ENCODE data around the gene SKP1.

GRCh38 chr5:134161513-134162395 lies 15.0 kb downstream of the SKP1 start:
- TF ChIP-seq GTF2F1 (IDR thresholded peaks at IDR 0.05; ENCODE audit: low read depth, low read length) (no peak), MECOM (CRISPR knock-in tag; IDR thresholded peaks at IDR 0.05) (no peak), CTCF (IDR thresholded peaks at IDR 0.05 in 2 of 3, conservative IDR thresholded peaks at IDR 0.05 in 1 of 3; ENCODE audit: insufficient read depth in 2 of 3, low read depth in 1 of 3, low read length in 3 of 3) (no peak), ZNF696 (CRISPR knock-in tag; conservative IDR thresholded peaks at IDR 0.05) (no peak), MTF1 (CRISPR knock-in tag; IDR thresholded peaks at IDR 0.05; ENCODE audit: borderline replicate concordance) (no peak), HNRNPL (IDR thresholded peaks at IDR 0.05; ENCODE audit: low read depth, low read length) (no peak), POLR2A (conservative IDR thresholded peaks at IDR 0.05) (no peak), RAD21 (CRISPR knock-in tag; conservative IDR thresholded peaks at IDR 0.05 in 1 of 2, IDR thresholded peaks at IDR 0.05 in 1 of 2) (no peak), FOS (IDR thresholded peaks at IDR 0.05; ENCODE audit: extremely low read depth, insufficient read length) (no peak), TSHZ1 (CRISPR knock-in tag; IDR thresholded peaks at IDR 0.05) (no peak), XRCC4 (IDR thresholded peaks at IDR 0.05; ENCODE audit: extremely low read depth, insufficient read depth, insufficient read length) (no peak), DMBX1 (CRISPR knock-in tag; IDR thresholded peaks at IDR 0.05; ENCODE audit: borderline replicate concordance) (no peak), KDM1A (IDR thresholded peaks at IDR 0.05) (no peak)

Data from K562 (cell line).